HEK293 (cell line): ENCODE measurements around the gene KMT2A.

Source experiments
- CTCF ChIA-PET: fragments of 350-600 bp; formaldehyde crosslinking; extraction: SDS; loops from one replicate; lab custom pipeline; 2021; ENCODE audit warnings: antibody characterized with exemption; lab: Yijun Ruan, JAX
- POLR2A ChIA-PET: fragments of 300-600 bp; formaldehyde crosslinking; extraction: SDS; loops from one replicate; lab custom pipeline; 2020; ENCODE audit warnings: antibody characterized with exemption, inconsistent platforms; lab: Yijun Ruan, JAX
- H3K27ac ChIP-seq: fragments of 200-500 bp; sonication (Bioruptor generic); 2 replicates; pipeline ENCODE4 v1.5.1; 2014; ENCODE audit warnings: low read depth, low read length, control low read depth, inconsistent platforms; ENCODE audit errors: extremely low read depth
- H3K36me3 ChIP-seq, 2 experiments: fragments of 200-500 bp in 1 of 2; sonication (Bioruptor generic) in 1 of 2; 1 replicate in 1 of 2; 2 replicates in 1 of 2; pipeline ENCODE4 v1.5.1; 2014 to 2017; ENCODE audit warnings: inconsistent platforms in 2 of 2, low read length in 2 of 2; ENCODE audit not compliant: control insufficient read depth in 2 of 2, insufficient read depth in 1 of 2
- H3K4me1 ChIP-seq: fragments of 200-500 bp; sonication (Bioruptor generic); 2 replicates; pipeline ENCODE4 v1.5.1; 2014; ENCODE audit warnings: mild to moderate bottlenecking, low read length, inconsistent platforms; ENCODE audit not compliant: control insufficient read depth, insufficient read depth
- H3K4me3 ChIP-seq: 2 replicates; pipeline ENCODE4 v1.5.1; 2011; ENCODE audit warnings: low read depth, mild to moderate bottlenecking, control low read depth, low read length, moderate library complexity
- H3K9me3 ChIP-seq: fragments of 200-500 bp; sonication (Bioruptor generic); 2 replicates; pipeline ENCODE4 v1.5.1; 2014; ENCODE audit warnings: low read depth, low read length, inconsistent platforms; ENCODE audit not compliant: control insufficient read depth, insufficient read depth
- BCL11A ChIP-seq: fragments of 450-650 bp; formaldehyde crosslinking; IDR thresholded peaks from 2 replicates; pipeline ENCODE4 v1.5.1; 2016; ENCODE audit warnings: low read depth, missing biosample characterization, missing genetic modification characterization
- GLIS2 ChIP-seq: fragments of 450-650 bp; formaldehyde crosslinking; IDR thresholded peaks from 2 replicates; pipeline ENCODE4 v1.5.1; 2016; ENCODE audit warnings: missing biosample characterization, missing genetic modification characterization
- ZBTB7A ChIP-seq: fragments of 450-650 bp; formaldehyde crosslinking; IDR thresholded peaks from 2 replicates; pipeline ENCODE4 v1.5.1; 2016; ENCODE audit warnings: low read depth, missing biosample characterization, missing genetic modification characterization
- ZEB2 ChIP-seq: fragments of 450-650 bp; formaldehyde crosslinking; IDR thresholded peaks from 2 replicates; pipeline ENCODE4 v1.5.1; 2016; ENCODE audit warnings: missing biosample characterization, missing genetic modification characterization
- ZFP69B ChIP-seq: fragments of 450-650 bp; formaldehyde crosslinking; IDR thresholded peaks from 2 replicates; pipeline ENCODE4 v1.5.1; 2016; ENCODE audit warnings: missing biosample characterization, missing genetic modification characterization
- ZIC2 ChIP-seq: fragments of 450-650 bp; formaldehyde crosslinking; IDR thresholded peaks from 2 replicates; pipeline ENCODE4 v1.5.1; 2016; ENCODE audit warnings: missing biosample characterization, missing genetic modification characterization
- ZNF112 ChIP-seq: fragments of 450-650 bp; formaldehyde crosslinking; IDR thresholded peaks from 2 replicates; pipeline ENCODE4 v1.5.0; 2017; ENCODE audit warnings: missing biosample characterization, missing genetic modification characterization
- ZNF133 ChIP-seq: fragments of 450-650 bp; formaldehyde crosslinking; IDR thresholded peaks from 2 replicates; pipeline ENCODE4 v1.5.1; 2016; ENCODE audit warnings: missing biosample characterization, missing genetic modification characterization
- ZNF140 ChIP-seq: fragments of 450-650 bp; formaldehyde crosslinking; IDR thresholded peaks from 2 replicates; pipeline ENCODE4 v1.5.1; 2016; ENCODE audit warnings: missing biosample characterization, missing genetic modification characterization
- ZNF155 ChIP-seq: fragments of 450-650 bp; formaldehyde crosslinking; IDR thresholded peaks from 2 replicates; pipeline ENCODE4 v1.5.1; 2016; ENCODE audit warnings: missing biosample characterization, missing genetic modification characterization
- ZNF202 ChIP-seq: fragments of 450-650 bp; formaldehyde crosslinking; IDR thresholded peaks from 2 replicates; pipeline ENCODE4 v1.5.1; 2016; ENCODE audit warnings: missing biosample characterization, missing genetic modification characterization, borderline replicate concordance
- ZNF248 ChIP-seq: fragments of 450-650 bp; formaldehyde crosslinking; IDR thresholded peaks from 2 replicates; pipeline ENCODE4 v1.5.1; 2017; ENCODE audit warnings: missing biosample characterization, missing genetic modification characterization
- ZNF292 ChIP-seq: fragments of 450-650 bp; formaldehyde crosslinking; IDR thresholded peaks from 2 replicates; pipeline ENCODE4 v1.5.1; 2016; ENCODE audit warnings: low read depth, missing biosample characterization, missing genetic modification characterization, borderline replicate concordance
- ZNF433 ChIP-seq: fragments of 450-650 bp; formaldehyde crosslinking; IDR thresholded peaks from 2 replicates; pipeline ENCODE4 v1.5.1; 2016; ENCODE audit warnings: missing biosample characterization, missing genetic modification characterization, low read depth
- ZNF521 ChIP-seq: fragments of 450-650 bp; formaldehyde crosslinking; IDR thresholded peaks from 2 replicates; pipeline ENCODE4 v1.5.1; 2017; ENCODE audit warnings: missing biosample characterization, mild to moderate bottlenecking, missing genetic modification characterization
- ZNF561 ChIP-seq: fragments of 450-650 bp; IDR thresholded peaks from 2 replicates; pipeline ENCODE4 v1.5.1; 2018; ENCODE audit warnings: missing biosample characterization, missing genetic modification characterization, borderline replicate concordance
- ZXDB ChIP-seq: fragments of 450-650 bp; formaldehyde crosslinking; IDR thresholded peaks from 2 replicates; pipeline ENCODE4 v1.5.1; 2016; ENCODE audit warnings: missing biosample characterization, missing genetic modification characterization
- TF ChIP-seq, protein P1 (sequence below): fragments of 450-650 bp; formaldehyde crosslinking; IDR thresholded peaks from 2 replicates; pipeline ENCODE4 v1.5.1; 2016; ENCODE audit warnings: missing biosample characterization, missing genetic modification characterization
- TF ChIP-seq, protein P2 (sequence below): fragments of 450-650 bp; formaldehyde crosslinking; IDR thresholded peaks from 2 replicates; pipeline ENCODE4 v1.5.1; 2016; ENCODE audit warnings: missing biosample characterization, missing genetic modification characterization
- TF ChIP-seq, protein P3 (sequence below): fragments of 450-650 bp; formaldehyde crosslinking; IDR thresholded peaks from 2 replicates; pipeline ENCODE4 v1.5.1; 2016; ENCODE audit warnings: missing biosample characterization, missing genetic modification characterization
- TF ChIP-seq, protein P4 (sequence below): fragments of 450-650 bp; formaldehyde crosslinking; IDR thresholded peaks from 2 replicates; pipeline ENCODE4 v1.5.1; 2016; ENCODE audit warnings: missing biosample characterization, missing genetic modification characterization
- TF ChIP-seq, protein P5 (sequence below): fragments of 450-650 bp; formaldehyde crosslinking; IDR thresholded peaks from 2 replicates; pipeline ENCODE4 v1.5.1; 2016; ENCODE audit warnings: missing biosample characterization, missing genetic modification characterization
- TF ChIP-seq, protein P6 (sequence below): fragments of 450-650 bp; formaldehyde crosslinking; IDR thresholded peaks from 2 replicates; pipeline ENCODE4 v1.5.1; 2016; ENCODE audit warnings: missing biosample characterization, missing genetic modification characterization

The KMT2A gene

DNA sequence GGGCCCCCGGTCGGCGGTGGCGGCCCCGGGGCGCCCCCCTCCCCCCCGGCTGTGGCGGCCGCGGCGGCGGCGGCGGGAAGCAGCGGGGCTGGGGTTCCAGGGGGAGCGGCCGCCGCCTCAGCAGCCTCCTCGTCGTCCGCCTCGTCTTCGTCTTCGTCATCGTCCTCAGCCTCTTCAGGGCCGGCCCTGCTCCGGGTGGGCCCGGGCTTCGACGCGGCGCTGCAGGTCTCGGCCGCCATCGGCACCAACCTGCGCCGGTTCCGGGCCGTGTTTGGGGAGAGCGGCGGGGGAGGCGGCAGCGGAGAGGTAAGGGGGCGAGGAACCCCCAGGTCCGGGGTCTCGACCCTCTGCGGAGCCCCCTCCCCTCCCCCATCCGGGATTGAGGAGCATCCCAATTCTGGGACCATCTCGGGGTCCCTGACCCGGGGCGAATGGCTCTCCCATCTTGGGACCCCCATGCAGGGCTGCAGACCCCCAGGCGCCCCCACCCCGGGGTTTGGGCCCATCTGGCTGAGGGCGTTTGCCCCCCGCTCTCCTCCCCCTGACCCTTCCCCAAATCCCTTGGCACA is 431 bp downstream of the KMT2A start:
- Histone ChIP-seq H3K36me3 (peaks cover 0 to 25% of the 10 kb centered on the region in 2 experiments; a peak in 1 of 3 replicates), H3K4me1 (peaks cover 4% of the 10 kb centered on the region; the same call in 1 of the 2 replicates), H3K9me3 (no peaks in the 10 kb centered on the region), H3K27ac (peak overlapping the region; percentile 78; the same call in 1 of the 2 replicates), H3K4me3 (peak overlapping the region; percentile 92)
- CTCF ChIA-PET = interaction anchor here (0.6 kb wide), 1 partner anchor 45 kb away, joined by 3 read pairs; no protein-coding TSS in a partner anchor
- POLR2A ChIA-PET = interaction anchor here (0.6 to 2.1 kb wide), 9 partner anchors 11 to 184 kb away, joined by 3 to 14 read pairs (median 6); partner anchors contain the start of genes MPZL3 and UBE4A
- no peak for TF ChIP-seq ZNF433 (tag by site-specific recombination)
- TF ChIP-seq ZNF248 (tag by site-specific recombination) = no peak
- no peak for TF ChIP-seq BCL11A (tag by site-specific recombination)
- TF ChIP-seq, protein P1, sequence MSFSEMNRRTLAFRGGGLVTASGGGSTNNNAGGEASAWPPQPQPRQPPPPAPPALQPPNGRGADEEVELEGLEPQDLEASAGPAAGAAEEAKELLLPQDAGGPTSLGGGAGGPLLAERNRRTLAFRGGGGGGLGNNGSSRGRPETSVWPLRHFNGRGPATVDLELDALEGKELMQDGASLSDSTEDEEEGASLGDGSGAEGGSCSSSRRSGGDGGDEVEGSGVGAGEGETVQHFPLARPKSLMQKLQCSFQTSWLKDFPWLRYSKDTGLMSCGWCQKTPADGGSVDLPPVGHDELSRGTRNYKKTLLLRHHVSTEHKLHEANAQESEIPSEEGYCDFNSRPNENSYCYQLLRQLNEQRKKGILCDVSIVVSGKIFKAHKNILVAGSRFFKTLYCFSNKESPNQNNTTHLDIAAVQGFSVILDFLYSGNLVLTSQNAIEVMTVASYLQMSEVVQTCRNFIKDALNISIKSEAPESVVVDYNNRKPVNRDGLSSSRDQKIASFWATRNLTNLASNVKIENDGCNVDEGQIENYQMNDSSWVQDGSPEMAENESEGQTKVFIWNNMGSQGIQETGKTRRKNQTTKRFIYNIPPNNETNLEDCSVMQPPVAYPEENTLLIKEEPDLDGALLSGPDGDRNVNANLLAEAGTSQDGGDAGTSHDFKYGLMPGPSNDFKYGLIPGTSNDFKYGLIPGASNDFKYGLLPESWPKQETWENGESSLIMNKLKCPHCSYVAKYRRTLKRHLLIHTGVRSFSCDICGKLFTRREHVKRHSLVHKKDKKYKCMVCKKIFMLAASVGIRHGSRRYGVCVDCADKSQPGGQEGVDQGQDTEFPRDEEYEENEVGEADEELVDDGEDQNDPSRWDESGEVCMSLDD = peak; percentile 89
- no peak for TF ChIP-seq ZNF521
- TF ChIP-seq ZEB2 = no peak
- peak; percentile 78; the same call in 1 of the 2 replicates for TF ChIP-seq ZBTB7A (tag by site-specific recombination)
- TF ChIP-seq, protein P2, sequence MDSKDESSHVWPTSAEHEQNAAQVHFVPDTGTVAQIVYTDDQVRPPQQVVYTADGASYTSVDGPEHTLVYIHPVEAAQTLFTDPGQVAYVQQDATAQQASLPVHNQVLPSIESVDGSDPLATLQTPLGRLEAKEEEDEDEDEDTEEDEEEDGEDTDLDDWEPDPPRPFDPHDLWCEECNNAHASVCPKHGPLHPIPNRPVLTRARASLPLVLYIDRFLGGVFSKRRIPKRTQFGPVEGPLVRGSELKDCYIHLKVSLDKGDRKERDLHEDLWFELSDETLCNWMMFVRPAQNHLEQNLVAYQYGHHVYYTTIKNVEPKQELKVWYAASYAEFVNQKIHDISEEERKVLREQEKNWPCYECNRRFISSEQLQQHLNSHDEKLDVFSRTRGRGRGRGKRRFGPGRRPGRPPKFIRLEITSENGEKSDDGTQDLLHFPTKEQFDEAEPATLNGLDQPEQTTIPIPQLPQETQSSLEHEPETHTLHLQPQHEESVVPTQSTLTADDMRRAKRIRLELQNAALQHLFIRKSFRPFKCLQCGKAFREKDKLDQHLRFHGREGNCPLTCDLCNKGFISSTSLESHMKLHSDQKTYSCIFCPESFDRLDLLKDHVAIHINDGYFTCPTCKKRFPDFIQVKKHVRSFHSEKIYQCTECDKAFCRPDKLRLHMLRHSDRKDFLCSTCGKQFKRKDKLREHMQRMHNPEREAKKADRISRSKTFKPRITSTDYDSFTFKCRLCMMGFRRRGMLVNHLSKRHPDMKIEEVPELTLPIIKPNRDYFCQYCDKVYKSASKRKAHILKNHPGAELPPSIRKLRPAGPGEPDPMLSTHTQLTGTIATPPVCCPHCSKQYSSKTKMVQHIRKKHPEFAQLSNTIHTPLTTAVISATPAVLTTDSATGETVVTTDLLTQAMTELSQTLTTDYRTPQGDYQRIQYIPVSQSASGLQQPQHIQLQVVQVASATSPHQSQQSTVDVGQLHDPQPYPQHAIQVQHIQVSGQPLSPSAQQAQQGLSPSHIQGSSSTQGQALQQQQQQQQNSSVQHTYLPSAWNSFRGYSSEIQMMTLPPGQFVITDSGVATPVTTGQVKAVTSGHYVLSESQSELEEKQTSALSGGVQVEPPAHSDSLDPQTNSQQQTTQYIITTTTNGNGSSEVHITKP (tag by site-specific recombination) = peak; percentile 66
- 0 out of 2 replicates have a peak, but pooled peaks have one; percentile 12 for TF ChIP-seq ZFP69B (tag by site-specific recombination)
- peak; percentile 72 for TF ChIP-seq GLIS2 (tag by site-specific recombination)
- TF ChIP-seq ZNF561 (tag by site-specific recombination) = no peak
- TF ChIP-seq, protein P3, sequence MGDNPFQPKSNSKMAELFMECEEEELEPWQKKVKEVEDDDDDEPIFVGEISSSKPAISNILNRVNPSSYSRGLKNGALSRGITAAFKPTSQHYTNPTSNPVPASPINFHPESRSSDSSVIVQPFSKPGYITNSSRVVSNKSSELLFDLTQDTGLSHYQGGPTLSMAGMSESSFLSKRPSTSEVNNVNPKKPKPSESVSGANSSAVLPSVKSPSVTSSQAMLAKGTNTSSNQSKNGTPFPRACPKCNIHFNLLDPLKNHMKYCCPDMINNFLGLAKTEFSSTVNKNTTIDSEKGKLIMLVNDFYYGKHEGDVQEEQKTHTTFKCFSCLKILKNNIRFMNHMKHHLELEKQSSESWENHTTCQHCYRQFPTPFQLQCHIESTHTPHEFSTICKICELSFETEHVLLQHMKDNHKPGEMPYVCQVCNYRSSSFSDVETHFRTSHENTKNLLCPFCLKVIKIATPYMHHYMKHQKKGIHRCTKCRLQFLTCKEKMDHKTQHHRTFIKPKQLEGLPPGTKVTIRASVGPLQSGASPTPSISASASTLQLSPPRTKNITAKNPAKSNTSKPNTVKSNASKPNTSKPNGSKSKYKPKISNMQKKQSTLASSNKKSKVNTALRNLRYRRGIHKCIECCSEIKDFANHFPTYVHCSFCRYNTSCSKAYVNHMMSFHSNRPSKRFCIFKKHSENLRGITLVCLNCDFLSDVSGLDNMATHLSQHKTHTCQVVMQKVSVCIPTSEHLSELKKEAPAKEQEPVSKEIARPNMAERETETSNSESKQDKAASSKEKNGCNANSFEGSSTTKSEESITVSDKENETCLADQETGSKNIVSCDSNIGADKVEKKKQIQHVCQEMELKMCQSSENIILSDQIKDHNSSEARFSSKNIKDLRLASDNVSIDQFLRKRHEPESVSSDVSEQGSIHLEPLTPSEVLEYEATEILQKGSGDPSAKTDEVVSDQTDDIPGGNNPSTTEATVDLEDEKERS (tag by site-specific recombination) = no peak
- TF ChIP-seq, protein P4, sequence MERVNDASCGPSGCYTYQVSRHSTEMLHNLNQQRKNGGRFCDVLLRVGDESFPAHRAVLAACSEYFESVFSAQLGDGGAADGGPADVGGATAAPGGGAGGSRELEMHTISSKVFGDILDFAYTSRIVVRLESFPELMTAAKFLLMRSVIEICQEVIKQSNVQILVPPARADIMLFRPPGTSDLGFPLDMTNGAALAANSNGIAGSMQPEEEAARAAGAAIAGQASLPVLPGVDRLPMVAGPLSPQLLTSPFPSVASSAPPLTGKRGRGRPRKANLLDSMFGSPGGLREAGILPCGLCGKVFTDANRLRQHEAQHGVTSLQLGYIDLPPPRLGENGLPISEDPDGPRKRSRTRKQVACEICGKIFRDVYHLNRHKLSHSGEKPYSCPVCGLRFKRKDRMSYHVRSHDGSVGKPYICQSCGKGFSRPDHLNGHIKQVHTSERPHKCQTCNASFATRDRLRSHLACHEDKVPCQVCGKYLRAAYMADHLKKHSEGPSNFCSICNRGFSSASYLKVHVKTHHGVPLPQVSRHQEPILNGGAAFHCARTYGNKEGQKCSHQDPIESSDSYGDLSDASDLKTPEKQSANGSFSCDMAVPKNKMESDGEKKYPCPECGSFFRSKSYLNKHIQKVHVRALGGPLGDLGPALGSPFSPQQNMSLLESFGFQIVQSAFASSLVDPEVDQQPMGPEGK = peak; percentile 68
- no peak for TF ChIP-seq ZNF292 (tag by site-specific recombination)
- TF ChIP-seq ZNF112 (tag by site-specific recombination) = no peak
- peak; percentile 93; the same call in 1 of the 2 replicates for TF ChIP-seq ZXDB (tag by site-specific recombination)
- no peak for TF ChIP-seq ZNF202 (tag by site-specific recombination)
- no peak for TF ChIP-seq ZNF155 (tag by site-specific recombination)
- no peak for TF ChIP-seq ZNF140 (tag by site-specific recombination)
- TF ChIP-seq, protein P5, sequence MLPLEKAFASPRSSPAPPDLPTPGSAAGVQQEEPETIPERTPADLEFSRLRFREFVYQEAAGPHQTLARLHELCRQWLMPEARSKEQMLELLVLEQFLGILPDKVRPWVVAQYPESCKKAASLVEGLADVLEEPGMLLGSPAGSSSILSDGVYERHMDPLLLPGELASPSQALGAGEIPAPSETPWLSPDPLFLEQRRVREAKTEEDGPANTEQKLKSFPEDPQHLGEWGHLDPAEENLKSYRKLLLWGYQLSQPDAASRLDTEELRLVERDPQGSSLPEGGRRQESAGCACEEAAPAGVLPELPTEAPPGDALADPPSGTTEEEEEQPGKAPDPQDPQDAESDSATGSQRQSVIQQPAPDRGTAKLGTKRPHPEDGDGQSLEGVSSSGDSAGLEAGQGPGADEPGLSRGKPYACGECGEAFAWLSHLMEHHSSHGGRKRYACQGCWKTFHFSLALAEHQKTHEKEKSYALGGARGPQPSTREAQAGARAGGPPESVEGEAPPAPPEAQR (tag by site-specific recombination) = no peak
- no peak for TF ChIP-seq ZIC2 (tag by site-specific recombination)
- TF ChIP-seq, protein P6, sequence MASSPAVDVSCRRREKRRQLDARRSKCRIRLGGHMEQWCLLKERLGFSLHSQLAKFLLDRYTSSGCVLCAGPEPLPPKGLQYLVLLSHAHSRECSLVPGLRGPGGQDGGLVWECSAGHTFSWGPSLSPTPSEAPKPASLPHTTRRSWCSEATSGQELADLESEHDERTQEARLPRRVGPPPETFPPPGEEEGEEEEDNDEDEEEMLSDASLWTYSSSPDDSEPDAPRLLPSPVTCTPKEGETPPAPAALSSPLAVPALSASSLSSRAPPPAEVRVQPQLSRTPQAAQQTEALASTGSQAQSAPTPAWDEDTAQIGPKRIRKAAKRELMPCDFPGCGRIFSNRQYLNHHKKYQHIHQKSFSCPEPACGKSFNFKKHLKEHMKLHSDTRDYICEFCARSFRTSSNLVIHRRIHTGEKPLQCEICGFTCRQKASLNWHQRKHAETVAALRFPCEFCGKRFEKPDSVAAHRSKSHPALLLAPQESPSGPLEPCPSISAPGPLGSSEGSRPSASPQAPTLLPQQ (tag by site-specific recombination) = peak; percentile 44; the same call in 1 of the 2 replicates
- TF ChIP-seq ZNF133 = no peak
